ENCODE results near the gene POLK. TPM values are rescaled to one million over a fixed set of nuclear protein-coding genes. Genes with fewer than 3 reads are reported as not detected.

POLK gene
- total RNA-seq, 3 donors from 2014 or later, result 44.0 to 58.4 (median 44.9) TPM

DNA sequence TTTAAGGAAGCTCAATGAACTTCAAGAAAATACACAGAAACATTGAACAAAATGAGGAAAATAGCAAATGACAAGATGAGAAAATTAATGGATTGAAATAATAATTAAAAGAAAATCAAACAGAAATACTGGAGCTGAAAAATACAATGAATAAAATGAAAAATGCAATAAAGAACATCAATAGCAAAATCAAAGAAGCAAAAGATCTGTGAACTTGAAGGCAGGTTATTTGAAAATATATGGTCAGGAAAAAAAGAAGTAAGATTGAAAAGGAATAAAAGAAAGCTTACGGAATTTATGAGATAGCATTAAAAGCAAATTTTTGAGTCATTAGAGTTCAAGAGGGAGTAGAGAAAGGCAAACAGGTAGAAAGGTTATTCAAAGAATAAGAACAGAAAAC, 42.7 kb upstream of the POLK start:
- no peak overlapping the region for H3K4me3 ChIP-seq
- H3K4me1 ChIP-seq, result no peaks in the 10 kb centered on the region
- H3K36me3 ChIP-seq, result no peaks in the 10 kb centered on the region
- no peak overlapping the region for H3K27ac ChIP-seq
- no peaks in the 10 kb centered on the region for H3K27me3 ChIP-seq
- peaks cover 9 to 37% of the 10 kb centered on the region in 2 donors for H3K9me3 ChIP-seq
- no peak for DNase-seq (ENCODE audit: low spot score in 2 of 2)
- intact Hi-C loops (cut with DNase I; ENCODE audit: low total_unique reads), result no loop called here
- no peak for TF ChIP-seq CTCF (IDR thresholded peaks at IDR 0.05)
- no peak for TF ChIP-seq POLR2A (IDR thresholded peaks at IDR 0.05)
- no peak for TF ChIP-seq POLR2AphosphoS5 (IDR thresholded peaks at IDR 0.05)

- TF ChIP-seq POLR2A (IDR thresholded peaks at IDR 0.05) (no peak), CTCF (IDR thresholded peaks at IDR 0.05) (no peak), POLR2AphosphoS5 (IDR thresholded peaks at IDR 0.05) (no peak)
- DNase-seq (ENCODE audit: low spot score in 2 of 2), result no peak
- no peak overlapping the region for H3K4me3 ChIP-seq
- no peaks in the 10 kb centered on the region for H3K36me3 ChIP-seq
- H3K27ac ChIP-seq, result no peak overlapping the region
- intact Hi-C loops (cut with DNase I; ENCODE audit: low total_unique reads), result no loop called here
- H3K27me3 ChIP-seq, result no peaks in the 10 kb centered on the region
- no peaks in the 10 kb centered on the region for H3K4me1 ChIP-seq
- peaks cover 9 to 37% of the 10 kb centered on the region in 2 donors for H3K9me3 ChIP-seq
These were observed 40.5 kb upstream of the POLK start for GRCh38 chr5:75471193-75471592.

DNA sequence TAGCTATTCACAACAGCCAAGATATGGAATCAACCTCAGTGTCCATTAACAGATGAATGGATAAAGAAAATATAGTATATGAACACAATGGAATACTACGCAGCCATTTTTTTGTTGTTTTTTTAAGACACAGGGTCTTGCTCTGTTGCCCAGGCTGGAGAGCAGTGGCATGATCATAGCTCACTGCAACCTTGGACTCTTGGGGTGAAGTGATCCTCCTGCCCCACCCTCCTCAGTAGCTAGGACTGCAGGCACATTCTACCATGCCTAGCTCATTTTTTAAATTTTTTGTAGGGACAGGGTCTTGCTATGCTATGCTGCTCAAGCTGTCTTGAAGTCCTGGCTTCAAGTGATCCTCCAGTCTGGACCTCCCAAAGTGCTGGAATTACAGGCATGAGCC, 38.7 kb upstream of the POLK start:
- no peak overlapping the region for H3K27ac ChIP-seq
- peaks cover 8 to 35% of the 10 kb centered on the region in 2 donors for H3K9me3 ChIP-seq
- no peaks in the 10 kb centered on the region for H3K27me3 ChIP-seq
- H3K4me3 ChIP-seq, result no peak overlapping the region
- intact Hi-C loops (cut with DNase I; ENCODE audit: low total_unique reads), result no loop called here
- DNase-seq (ENCODE audit: low spot score in 2 of 2), result no peak
- H3K4me1 ChIP-seq, result no peaks in the 10 kb centered on the region
- no peaks in the 10 kb centered on the region for H3K36me3 ChIP-seq
- TF ChIP-seq POLR2AphosphoS5 (IDR thresholded peaks at IDR 0.05) (no peak), CTCF (IDR thresholded peaks at IDR 0.05) (no peak), POLR2A (IDR thresholded peaks at IDR 0.05) (no peak)

DNA sequence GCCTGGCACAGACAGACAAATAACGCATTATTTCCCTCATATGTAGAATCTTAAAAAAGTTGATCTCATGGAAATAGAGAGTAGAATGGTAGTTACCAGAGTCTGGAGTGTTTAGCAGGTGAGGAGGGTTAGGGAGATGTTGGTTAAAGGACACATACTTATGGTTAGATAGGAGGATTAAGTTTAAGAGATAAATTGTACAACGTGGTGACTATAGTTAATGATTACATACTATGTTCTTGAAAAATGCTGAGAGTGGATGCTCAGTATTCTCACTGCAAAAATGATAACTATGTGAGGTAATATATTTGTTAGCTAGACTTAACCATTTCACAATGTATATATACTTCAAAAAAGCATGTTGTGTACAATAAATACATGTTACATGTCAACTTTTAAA, 38.2 kb upstream of the POLK start:
- no peak for DNase-seq (ENCODE audit: low spot score in 2 of 2)
- Histone ChIP-seq H3K4me1 (no peaks in the 10 kb centered on the region), H3K4me3 (no peak overlapping the region), H3K27me3 (no peaks in the 10 kb centered on the region), H3K27ac (no peak overlapping the region), H3K36me3 (no peaks in the 10 kb centered on the region), H3K9me3 (peaks cover 4 to 30% of the 10 kb centered on the region in 2 donors)
- intact Hi-C loops (cut with DNase I; ENCODE audit: low total_unique reads), result no loop called here
- TF ChIP-seq POLR2AphosphoS5 (IDR thresholded peaks at IDR 0.05) (no peak), CTCF (IDR thresholded peaks at IDR 0.05) (no peak), POLR2A (IDR thresholded peaks at IDR 0.05) (no peak)

DNA sequence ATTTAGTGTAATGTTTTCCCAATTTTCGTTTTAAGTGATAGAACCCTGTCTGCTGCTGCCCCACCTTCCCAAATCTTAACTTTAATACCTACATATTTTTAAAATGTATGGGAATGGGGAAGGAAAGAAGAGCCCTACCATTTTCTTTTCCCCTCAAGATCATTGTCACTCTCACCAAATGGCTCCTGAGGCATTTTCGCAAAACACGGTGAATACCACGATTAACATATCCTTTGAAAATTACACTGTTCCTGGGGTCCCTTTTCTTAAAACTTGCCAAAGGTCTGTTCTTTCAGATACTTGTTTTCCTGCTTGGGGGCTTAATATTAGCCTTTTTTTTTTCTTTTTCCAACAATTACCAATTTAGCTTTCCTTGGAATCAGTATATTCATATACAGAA, 36.3 kb upstream of the POLK start:
- DNase-seq (ENCODE audit: low spot score in 2 of 2), result no peak
- Histone ChIP-seq H3K9me3 (peaks cover 0 to 11% of the 10 kb centered on the region in 2 donors), H3K36me3 (no peaks in the 10 kb centered on the region), H3K27me3 (no peaks in the 10 kb centered on the region), H3K4me1 (no peaks in the 10 kb centered on the region), H3K27ac (no peak overlapping the region), H3K4me3 (no peak overlapping the region)
- no peak for TF ChIP-seq POLR2AphosphoS5 (IDR thresholded peaks at IDR 0.05)
- TF ChIP-seq POLR2A (IDR thresholded peaks at IDR 0.05), result no peak
- no peak for TF ChIP-seq CTCF (IDR thresholded peaks at IDR 0.05)
- intact Hi-C loops (cut with DNase I; ENCODE audit: low total_unique reads), result no loop called here

Measured in breast epithelium (tissue), 4 donors.